GM21447 (cell line): ENCODE data around the gene NOL4L.

Experiments
- ATAC-seq: cut with Tn5 transposase; IDR thresholded peaks from one replicate; pipeline ENCODE4 v1.9.1; 2021; ENCODE audit not compliant: unreplicated experiment

NOL4L gene

DNA sequence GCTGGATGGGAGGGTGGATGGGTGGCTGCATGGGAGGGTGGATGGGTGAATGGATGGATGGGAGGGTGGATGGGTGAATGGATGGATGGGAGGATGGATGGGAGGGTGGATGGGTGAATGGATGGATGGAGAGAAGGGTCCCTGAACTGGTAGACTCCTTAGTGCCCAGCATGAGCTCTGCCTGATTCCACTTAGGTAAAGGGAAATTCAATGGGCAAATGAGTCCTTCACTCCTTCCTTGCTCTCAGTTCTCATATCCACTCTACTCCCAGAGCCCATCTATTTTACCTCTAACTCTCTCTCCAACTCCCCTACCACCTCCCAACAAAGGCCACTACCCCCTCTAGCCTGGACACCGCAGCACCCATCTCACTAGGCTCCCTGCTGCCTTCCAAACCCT, 29.2 kb upstream of the NOL4L start:
- no peak for ATAC-seq

DNA sequence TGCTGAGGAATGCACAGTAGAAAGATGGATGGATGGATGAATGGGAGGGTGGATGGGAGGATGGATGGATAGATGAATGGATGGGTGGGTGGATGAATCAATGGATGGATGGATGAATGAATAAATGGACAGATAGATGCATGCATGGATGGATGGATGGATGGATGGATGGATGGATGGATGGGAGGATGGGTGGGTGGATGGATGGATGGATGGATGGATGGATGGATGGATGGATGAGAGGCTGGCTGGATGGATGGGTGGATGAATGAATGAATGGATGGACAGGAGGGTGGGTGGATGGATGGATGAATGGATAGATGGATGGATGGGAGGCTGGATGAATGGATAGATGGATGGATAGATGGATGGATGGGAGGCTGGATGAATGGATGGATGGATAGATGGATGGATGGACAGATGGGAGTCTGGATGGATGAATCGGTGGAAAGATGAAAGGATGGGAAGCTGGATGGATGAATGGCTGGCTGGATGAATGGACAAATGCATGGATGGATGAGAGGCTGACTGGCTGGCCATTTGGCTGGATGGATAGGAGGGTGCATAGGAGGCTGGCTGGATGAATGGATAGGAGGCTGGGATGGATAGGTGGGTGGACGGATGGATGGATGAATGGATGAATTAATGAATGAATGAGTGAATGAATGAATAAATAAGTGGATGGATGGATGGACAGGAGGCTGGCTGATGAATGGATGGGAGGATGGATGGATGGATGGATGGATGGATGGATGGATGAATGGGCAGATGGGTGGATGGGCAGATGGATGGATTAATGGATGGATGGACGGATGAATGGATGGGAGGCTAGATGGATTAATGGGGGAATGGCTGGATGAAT, 28.3 kb upstream of the NOL4L start:
- ATAC-seq = no peak

DNA sequence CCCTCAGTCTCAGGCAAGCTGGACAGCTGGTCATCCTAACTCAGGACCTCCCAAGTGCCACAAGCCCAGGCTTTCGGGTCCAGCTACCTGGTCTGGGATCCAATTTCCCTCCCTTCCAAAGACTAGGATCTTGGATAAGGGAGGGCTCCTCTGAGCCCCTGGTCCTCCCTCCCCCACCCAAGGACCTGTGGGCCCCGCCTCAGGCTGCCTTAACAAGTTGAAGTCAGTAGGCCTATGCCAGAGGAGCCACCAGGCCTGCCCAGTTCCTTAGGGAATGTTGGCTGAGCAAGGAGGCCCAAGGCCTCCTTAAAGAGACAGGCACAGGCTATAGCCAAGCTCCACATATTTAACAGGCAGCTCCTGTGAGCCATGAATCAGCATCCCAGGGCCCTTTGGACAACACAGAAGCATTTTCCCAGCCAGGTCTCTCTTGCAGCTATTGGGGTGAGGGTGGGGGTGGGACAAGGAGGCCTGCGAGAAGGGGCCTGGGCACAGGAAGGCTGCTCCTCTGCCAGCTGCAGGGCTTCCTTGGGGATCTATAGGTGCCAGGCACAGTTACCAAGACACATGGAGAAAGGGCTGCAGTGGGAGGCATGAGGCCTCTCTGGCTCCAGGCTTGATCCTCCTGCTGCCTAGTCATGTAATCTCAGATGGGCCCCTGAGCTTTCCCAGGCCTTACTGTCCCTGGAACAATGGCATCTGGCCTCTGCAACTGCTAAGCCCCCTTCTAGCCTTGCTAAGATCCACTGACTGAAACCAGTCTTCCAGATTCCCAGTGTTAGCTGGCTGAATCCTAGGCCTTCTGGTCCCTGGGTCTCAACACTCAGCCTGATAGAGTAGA, 27.4 kb upstream of the NOL4L start:
- no peak for ATAC-seq

DNA sequence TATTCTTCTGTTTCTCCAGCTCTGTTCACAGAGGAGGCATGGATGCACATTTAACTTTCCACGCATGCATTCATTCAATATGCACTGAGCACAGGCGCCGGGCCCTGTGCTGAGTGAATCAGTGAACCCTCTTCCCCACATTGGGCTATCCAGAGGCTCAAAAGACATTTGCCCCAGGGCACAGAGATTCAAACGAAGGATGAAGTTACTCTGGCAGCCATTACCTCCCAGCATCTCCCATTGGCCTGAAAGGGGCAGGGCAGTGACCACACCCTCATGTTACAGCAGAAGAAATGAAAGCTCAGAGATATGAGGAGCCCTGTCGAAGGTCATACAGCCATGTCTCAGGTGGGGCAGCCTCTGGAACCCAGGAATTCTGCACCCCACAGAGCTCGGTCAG, 26.7 kb upstream of the NOL4L start:
- no peak for ATAC-seq

DNA sequence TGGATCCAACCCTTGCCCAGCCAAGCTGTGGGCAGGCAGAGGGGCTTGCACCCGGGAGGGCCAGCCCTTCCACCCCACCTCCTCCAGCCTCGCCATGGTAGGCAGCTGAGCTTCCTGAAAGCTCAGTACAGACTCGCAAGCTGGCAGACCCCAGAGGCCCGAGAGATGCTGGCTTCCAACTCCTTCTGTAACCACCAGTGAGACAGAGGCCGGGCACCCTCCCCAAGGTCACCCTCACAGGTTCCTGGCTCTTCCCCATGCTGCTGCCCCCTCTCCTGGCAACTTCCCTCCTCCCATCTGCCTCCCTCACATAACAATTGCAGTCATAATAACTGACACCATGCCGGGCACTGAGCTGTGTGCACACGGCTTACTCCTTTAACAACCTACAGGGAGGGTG, 26.2 kb upstream of the NOL4L start:
- ATAC-seq = no peak

DNA sequence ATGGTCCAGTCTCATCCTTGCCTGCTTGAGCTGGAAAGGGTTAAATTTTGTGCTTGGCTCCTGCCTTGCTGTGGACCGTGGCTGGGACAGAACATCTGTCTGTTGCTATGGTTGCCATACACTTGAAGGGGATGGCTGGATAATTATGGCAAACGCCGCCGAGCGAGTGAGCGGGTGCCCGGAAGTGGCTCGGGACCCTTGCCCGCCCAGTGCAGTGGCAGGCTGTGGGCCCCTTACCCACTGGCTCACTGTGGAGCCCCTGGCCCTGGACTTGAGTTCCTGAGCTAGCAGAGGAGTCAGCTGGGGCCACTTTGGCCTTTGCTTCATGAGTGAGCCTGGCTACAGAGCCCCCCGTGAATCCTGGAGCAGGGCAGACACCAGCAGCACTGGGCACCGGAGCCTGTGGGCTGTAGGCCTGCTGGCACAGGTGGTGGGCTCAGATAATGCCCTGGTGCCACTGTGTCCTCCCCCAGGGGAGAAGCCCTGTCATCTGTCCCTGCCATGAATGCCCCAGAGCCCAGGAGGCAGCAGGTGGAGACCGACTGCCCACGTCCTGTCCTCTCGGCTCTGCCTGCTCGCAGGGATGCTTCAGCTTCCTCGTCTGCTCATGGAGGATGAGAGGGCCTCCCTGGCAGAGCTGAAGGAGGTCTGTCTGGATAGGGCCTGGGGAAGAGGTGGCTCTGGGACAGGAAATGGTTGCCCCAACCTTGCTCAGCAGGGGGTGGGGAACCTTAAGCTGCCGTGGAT, 25.5 kb upstream of the NOL4L start:
- ATAC-seq = no peak

DNA sequence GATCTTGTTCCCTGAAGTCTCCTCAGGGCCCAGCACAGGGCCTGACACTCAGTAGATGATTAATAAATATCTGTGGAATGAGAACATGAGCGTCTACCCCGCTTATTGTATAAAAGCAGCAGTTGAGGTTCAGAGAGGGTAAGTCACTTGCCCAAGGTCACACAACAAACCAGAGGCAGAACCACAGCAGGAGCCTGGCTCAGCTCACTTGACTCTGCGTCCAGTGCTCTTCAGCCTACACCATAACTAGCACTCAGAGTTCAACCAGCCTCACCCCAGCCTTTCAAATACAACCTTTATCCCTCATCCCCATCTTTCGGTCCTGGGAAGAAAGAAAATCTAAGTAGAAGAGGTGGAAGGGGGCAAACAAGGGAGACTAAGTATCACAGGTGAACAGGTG, 24.9 kb upstream of the NOL4L start:
- no peak for ATAC-seq

DNA sequence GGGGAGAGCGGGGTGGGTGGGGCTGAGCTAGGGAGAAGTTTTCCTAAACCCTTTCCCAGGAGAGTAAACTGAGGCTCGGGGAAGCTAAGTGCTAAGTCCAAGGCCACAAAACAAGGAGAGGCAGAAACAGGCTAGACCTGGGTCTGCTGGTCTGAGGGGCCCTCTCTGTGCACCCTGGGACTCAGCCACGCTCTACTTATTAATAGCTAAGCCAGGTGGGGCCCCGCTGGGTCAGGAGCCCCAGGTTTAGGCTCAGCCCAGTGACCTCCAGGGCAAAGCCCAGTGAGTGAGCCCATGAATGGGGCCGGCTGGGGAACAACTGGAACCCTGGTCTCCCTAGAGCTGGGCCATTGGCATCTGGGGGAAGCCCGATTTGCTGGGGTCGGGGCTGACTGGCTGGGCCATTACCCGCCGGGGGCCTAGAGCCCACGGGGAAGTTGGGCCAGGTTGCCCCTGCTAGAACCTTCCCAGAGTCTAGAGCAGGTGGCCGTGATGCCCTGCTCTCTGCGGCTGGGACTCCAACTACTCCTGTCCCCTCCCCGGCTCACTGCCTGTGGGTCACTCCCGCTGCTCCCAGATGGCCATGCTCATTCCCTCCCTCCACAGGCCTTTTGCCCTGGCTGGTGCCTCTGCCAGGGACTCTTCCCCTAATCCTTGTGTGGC, 24.1 kb upstream of the NOL4L start:
- no peak for ATAC-seq

DNA sequence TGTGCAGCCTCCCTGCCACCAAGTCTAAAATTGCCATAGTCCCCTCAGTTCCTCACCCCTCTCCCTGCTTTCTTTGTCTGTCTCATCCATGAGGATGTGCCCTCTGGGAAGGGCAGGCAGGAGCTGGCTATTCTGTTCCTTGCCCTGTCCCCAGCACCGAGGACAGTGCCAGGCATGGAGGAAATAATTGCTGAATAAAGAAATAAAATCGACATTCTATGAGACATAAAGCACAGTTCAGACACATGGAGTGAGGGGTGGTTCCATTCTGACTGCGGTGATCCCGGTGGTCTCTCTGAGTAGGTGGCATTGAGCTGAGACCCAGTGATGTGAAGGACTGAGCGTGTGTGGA, 23.5 kb upstream of the NOL4L start:
- ATAC-seq = no peak

DNA sequence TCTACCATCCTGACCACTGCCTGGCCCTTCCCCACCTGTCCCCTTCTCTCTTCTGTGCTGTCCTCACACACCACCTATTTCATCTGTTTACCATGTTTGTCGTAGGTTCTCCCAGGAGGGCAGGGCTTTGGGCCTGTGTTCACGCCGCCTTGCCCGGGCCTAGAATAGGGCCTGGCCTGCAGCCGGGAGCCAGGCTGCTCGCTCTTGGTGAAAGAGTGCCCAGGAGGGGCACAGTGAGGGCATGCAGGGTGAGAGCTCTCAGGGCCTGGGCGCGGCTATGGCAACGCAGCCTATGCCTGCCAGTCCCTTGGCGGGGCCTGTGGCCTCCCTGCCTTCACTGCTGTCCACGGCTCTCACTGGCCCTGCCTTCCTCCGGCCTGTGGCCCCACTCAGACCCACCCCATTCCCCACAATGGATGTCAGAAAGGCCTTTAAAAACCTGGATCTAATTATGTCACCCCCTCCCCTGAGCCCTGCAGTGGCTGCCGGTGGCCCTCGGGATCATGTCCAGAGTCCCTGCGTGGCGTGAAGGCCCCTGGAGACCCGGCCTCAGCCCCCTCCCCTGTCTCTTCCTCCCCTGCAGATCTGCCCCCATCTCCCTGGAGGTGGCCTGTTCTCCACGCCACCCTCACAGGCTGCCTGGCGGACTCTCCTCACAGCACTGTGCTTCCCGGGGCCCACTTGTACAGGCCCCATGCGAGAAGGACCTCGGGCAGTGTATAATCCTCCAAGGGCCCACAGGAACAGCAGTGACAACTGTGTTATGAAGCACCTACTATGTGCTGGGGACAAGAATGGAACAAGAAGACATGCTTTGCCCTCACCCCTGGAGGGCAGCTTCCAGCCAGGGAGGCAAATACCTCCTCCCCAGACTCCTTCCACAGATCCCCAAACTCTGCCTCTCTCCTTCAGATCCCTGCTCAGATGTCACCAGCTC, 22.9 kb upstream of the NOL4L start:
- ATAC-seq = no peak

DNA sequence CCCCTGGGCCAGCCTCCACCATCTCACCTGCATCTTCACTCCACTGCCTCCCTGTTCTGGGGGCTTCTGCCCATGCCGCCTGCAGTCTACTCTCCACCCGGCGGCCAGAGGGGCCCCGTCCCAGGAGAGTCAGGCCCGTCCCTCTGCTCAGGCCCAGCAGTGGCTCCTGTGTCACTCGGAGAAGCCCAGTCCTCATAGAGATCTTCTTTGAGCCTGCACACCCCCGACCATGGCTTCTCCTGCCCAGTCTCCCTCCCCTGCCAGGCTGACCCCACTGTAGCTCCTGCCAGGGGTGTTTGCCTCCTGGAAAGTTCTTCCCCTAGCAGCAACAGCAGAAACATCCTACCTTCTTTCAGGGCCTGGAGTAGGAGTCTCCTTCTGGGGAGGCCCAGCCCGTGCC, 22.2 kb upstream of the NOL4L start:
- ATAC-seq = no peak

DNA sequence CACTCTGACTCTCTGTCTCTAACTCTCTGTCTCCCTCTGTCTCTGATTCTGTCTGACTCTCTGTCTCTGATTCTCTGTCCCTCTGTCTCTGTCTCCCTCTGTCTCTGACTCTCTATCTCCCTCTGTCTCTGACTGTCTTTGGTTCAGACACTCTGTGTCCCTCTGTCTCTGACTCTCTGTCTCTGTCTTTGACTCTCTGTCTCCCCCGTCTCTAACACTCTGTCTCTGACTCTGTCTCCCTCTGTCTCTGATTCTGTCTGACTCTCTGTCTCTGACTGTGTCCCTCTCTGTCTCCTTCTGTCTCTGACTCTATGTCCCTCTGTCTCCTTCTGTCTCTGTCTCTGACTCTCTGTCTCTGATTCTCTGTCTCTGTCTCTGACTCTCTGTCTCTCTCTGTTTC, 21.7 kb upstream of the NOL4L start:
- no peak for ATAC-seq

DNA sequence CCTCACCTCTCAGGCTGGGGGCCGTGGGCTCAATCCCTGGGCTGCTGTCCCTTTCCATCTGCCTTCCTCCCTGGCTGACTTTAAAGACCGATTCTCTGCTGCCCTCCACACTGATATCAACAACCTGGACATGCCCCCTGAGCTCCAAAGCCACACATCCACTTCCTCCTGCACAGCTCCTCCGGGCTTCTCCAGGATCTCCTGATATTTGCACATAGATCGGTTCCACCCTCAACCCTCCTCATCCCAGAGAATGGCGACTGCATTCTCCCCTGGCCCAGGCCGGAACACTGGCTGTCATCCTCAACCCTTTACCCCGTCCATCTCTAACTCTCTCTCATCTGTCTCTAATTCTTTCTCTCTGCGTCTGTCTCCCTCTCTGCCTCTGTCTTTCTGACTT, 21.0 kb upstream of the NOL4L start:
- no peak for ATAC-seq

DNA sequence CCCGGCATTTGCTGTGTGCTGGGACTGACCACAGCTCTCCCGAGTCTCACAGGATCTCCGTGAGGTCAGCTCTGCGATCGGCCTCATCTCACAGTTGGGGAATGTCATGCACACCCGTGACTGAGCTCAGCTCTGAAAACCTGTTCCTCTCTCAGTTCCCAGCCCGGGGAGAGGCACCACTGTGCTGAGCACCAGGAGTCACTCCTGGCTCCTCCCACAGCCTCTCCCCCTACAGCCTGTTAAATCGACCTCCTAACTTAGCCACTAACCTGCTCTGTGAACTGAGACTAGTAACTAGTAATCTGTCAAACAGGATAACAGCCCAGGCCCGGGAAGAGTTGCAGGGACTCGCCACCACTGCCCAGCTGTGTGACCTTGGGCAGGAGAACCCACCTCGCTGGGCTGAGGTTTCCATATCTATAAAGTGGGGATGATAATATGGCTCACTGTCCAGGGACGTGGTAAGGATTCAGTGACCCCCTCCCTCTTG, 20.1 kb upstream of the NOL4L start:
- ATAC-seq = no peak

DNA sequence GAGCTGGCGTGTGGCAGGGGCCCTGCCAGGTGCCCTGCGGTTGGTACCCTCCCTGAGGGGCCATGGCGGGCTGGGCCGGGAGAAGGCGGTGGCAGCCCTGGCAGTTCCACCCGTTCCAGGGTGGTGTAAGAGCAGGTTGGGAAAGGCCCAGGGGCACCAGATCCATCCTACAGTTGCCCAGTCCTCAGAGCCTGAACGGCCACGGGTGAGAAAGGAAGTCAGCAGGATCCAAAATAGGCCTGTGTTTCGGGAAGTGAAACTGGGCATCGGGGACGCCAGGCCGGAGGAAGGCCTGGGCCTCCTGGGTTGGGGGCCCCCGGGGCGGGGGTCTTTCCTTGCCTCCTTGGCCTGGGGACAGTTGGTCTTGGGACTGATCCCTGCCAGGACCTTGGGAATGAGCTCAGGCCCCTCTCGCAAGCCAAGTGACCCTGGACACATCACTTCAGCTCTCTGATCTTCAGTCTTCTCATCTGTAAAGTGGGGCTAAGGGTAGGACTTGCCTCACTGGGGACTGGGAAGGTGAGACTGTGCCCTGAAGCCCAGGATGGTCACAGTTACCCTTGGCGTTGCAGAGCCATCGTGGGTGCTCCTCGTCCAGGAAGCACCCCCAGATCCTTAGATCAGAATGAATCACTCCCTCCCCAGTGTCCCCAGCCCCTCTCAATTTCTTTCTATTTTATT, 18.1 kb upstream of the NOL4L start:
- ATAC-seq = no peak

DNA sequence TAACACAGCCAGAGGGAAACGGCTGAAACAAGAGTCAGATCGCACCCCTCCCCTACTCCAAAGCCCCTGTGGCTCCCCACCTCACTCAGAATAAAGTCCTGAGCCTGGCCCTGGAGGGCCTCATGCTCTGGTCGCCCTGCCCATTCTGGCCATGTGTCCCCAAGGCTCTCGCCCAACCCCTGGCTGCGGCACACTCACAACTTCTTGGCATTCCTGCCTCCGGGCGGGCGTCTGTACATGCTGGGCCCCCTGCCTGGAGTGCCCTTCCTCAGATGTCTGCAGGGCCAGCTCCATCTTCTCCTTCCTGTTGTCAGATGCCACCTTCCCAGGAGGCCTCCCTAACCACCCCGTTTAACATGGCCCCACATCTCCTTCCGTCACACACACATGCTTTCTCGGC, 17.1 kb upstream of the NOL4L start:
- no peak for ATAC-seq

DNA sequence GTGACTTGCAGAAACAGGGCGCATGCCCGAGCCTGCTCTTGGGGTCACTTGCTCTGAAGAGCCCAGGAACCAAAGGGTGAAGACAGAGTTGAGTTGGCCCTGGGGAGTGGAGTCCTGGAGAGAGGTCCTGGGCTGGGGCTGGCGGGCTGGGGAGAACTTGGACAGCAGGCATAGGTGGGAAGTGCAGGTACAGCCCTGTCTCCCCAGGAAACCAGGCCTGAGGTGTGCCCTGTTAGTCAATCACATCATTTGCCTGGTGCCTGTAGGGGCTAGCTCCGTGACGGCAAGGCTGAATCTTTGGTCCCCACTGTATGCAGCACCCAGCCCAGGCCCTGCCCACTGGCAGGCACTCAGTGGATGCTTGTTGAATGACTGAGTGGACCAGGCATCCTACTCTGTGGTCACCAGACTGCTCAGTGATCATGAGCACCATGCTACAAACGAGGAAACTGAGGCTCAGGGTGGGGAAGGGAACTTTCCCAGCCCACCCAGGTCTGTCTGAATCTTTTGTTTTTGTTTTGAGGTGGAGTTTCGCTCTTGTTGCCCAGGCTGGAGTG, 15.6 kb upstream of the NOL4L start:
- ATAC-seq = no peak

DNA sequence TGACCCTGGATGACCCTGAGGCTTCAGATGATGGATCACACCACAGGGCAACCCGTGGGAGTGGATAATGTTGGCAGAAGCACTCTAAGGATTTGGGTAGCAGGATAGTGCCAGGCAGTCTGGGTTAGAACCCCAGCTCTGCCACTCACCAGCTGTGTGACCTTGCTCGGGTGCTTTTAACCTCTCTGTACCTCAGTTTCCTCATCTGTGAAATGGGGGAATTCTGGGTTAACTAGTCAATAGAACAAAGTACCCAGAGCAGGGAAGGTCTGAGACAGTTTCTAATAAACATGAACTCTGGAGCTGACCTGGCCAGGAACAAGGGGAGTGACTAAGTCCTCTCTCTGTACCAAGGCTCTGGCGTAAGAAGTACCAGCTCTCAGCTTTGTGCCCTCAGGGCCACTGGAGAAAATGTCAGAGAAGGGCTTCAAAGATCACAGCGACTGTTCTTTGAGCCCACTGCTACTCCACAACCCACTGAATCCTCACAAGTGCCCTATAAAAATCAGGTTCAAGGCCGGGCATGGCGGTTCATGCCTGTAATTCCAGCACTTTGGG, 14.7 kb upstream of the NOL4L start:
- ATAC-seq = no peak

DNA sequence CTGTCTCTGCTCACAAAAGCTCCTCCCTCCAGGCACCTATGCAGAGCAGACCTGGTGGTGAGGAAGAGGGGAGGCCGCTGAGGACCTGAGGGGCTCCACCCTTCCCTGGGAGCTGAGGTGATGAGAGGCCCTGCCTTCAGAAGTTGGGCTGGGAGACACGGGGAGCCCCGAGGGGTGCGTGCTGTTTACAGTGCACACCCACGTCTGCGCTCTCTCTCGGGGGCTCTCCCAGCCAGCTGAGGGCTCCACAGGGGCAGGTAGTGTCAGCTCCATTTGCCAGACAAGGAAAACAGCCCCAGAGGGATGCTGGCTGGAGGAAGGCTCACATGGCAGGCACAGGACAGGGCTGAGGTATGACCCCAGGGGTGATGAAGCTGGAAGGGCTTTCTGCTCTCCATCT, 13.5 kb upstream of the NOL4L start:
- ATAC-seq = no peak
